HCT116 (cell line): ENCODE data around the gene TM4SF20.

Experiments
- EZH2 ChIP-seq: fragments of 200-600 bp; sonication (generic); IDR thresholded peaks from 2 replicates; pipeline ENCODE4 v1.6.1; 2017; ENCODE audit warnings: antibody characterized with exemption, mixed run types
- POLR2A ChIP-seq: IDR thresholded peaks from 2 replicates; pipeline ENCODE4 v1.7.0; 2011; ENCODE audit warnings: borderline replicate concordance; ENCODE audit not compliant: insufficient read depth, insufficient read length; ENCODE audit errors: extremely low read depth
- POLR2AphosphoS5 ChIP-seq: IDR thresholded peaks from 2 replicates; pipeline ENCODE4 v1.6.1; 2011; ENCODE audit warnings: mild to moderate bottlenecking, low read depth, low read length, moderate library complexity
- ZBTB33 ChIP-seq: IDR thresholded peaks from 2 replicates; pipeline ENCODE4 v1.6.1; 2011; ENCODE audit warnings: mild to moderate bottlenecking, low read length, moderate library complexity; ENCODE audit not compliant: insufficient replicate concordance; ENCODE audit errors: extremely low read depth
- TF ChIP-seq, protein P1 (sequence below), 3 experiments: fragments of 200-600 bp in 1 of 3; sonication (generic) in 1 of 3; IDR thresholded peaks in 2 of 3; conservative IDR thresholded peaks in 1 of 3; 2 replicates each; pipeline ENCODE4 v1.5.1; 2012 to 2017; ENCODE audit warnings: low read depth in 2 of 3, low read length in 2 of 3, antibody characterized with exemption in 1 of 3, borderline replicate concordance in 1 of 3, control low read depth in 1 of 3, mild to moderate bottlenecking in 1 of 3, mixed read lengths in 1 of 3, mixed run types in 1 of 3, moderate library complexity in 1 of 3; ENCODE audit not compliant: insufficient read depth in 1 of 3

GRCh38 chr2:227373389-227373788, 5.7 kb downstream of the TM4SF20 start:
- no peak for TF ChIP-seq ZBTB33
- TF ChIP-seq, protein P1, sequence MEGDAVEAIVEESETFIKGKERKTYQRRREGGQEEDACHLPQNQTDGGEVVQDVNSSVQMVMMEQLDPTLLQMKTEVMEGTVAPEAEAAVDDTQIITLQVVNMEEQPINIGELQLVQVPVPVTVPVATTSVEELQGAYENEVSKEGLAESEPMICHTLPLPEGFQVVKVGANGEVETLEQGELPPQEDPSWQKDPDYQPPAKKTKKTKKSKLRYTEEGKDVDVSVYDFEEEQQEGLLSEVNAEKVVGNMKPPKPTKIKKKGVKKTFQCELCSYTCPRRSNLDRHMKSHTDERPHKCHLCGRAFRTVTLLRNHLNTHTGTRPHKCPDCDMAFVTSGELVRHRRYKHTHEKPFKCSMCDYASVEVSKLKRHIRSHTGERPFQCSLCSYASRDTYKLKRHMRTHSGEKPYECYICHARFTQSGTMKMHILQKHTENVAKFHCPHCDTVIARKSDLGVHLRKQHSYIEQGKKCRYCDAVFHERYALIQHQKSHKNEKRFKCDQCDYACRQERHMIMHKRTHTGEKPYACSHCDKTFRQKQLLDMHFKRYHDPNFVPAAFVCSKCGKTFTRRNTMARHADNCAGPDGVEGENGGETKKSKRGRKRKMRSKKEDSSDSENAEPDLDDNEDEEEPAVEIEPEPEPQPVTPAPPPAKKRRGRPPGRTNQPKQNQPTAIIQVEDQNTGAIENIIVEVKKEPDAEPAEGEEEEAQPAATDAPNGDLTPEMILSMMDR (IDR thresholded peaks at IDR 0.05 in 2 of 3, conservative IDR thresholded peaks at IDR 0.05 in 1 of 3; ENCODE audit: borderline replicate concordance in 1 of 3, insufficient read depth in 1 of 3, low read depth in 2 of 3, low read length in 2 of 3), result no peak
- no peak for TF ChIP-seq POLR2AphosphoS5
- no peak for TF ChIP-seq POLR2A
- TF ChIP-seq EZH2, result no peak
